ENCODE measurements around the gene MAD2L2.
A peak's percentile ranks its signal among the peaks of the same experiment; 100 is the strongest.

MAD2L2 gene

DNA sequence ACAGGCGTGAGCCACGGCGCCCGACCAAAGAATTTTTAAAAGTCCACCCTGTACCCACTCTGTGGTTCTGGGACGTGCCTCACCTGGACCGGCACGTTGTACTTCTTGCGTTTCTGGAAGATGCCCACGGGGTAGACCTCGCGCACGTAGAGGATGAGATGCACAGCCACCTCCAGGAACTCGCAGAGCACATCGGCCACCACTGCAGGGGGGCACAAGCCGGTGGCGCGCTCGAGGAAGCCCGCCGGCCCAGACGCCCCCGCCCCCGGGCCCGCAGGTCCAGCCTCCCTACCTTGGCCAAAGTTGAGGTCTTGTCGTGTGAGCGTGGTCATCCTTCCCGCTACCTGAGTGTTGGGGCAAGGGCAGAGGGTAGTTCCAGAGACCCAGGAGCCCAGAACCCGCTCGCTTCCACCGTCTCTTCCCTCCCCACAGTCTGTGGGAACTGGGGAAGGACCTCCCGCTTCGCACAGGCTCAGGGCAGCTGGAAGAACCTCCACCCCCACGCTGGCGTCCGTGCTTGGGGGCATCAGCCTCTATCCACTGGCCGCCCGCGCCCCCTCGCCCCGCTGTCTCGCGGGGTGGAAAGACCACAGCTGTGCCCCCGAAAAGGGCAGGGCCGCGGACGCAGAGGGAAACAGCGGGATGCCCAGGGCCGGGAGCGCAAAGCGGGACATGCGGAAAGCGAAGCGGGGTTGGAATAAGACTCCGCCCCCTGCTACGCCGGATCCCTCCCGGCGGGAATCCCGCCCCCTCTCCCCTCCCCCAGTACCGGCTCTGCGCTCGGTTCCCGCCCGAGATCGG is 478 bp downstream of the MAD2L2 start:
- Histone ChIP-seq H3K27ac (ENCODE audit: low read length) (peak overlapping the region; percentile 49), H3K9ac (ENCODE audit: low read length in 2 of 2) (peak overlapping the region; percentile 73 to 83), H3K27me3 (ENCODE audit: control insufficient read depth in 1 of 2, insufficient read depth in 2 of 2, low read length in 2 of 2) (peaks cover 0 to 2% of the 10 kb centered on the region in 2 donors), H3K9me3 (ENCODE audit: control insufficient read depth in 2 of 2, low read length in 2 of 2) (no peaks in the 10 kb centered on the region), H3K4me1 (ENCODE audit: control insufficient read depth, insufficient read depth, low read length) (peaks cover 12% of the 10 kb centered on the region), H3K4me3 (ENCODE audit: low read length in 2 of 2) (peak overlapping the region; percentile 87), H3K36me3 (ENCODE audit: control insufficient read depth in 2 of 2, insufficient read depth in 2 of 2, low read length in 2 of 2) (peaks cover 3 to 10% of the 10 kb centered on the region in 2 donors)

DNA sequence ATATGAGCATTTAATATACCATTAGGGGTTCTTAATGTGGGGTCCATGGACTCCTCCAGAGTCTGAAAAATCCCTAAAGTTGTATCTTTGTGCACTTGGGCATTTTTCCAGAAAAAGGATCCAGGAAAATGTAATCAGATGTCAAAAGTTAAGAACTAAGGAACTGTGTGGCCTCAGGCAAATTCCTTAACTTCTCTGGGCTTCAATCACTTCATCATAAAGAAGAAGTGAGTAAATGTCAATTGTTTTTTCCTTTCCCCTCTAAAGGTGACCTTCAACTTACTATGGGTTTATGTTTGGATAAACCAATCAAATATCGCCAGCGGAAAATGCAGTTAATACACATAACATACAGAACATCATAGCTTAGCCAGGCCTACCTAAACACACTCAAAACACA is 2.5 kb downstream of the MAD2L2 start:
- H3K9me3 ChIP-seq (ENCODE audit: control insufficient read depth in 2 of 2, low read length in 2 of 2) = no peaks in the 10 kb centered on the region
- peaks cover 0 to 2% of the 10 kb centered on the region in 2 donors for H3K27me3 ChIP-seq (ENCODE audit: control insufficient read depth in 1 of 2, insufficient read depth in 2 of 2, low read length in 2 of 2)
- no peak overlapping the region for H3K4me3 ChIP-seq (ENCODE audit: low read length in 2 of 2)
- no peak overlapping the region for H3K9ac ChIP-seq (ENCODE audit: low read length in 2 of 2)
- peaks cover 17 to 18% of the 10 kb centered on the region in 2 donors for H3K36me3 ChIP-seq (ENCODE audit: control insufficient read depth in 2 of 2, insufficient read depth in 2 of 2, low read length in 2 of 2)
- H3K27ac ChIP-seq (ENCODE audit: low read length) = no peak overlapping the region
- H3K4me1 ChIP-seq (ENCODE audit: control insufficient read depth, insufficient read depth, low read length) = peaks cover 12% of the 10 kb centered on the region

DNA sequence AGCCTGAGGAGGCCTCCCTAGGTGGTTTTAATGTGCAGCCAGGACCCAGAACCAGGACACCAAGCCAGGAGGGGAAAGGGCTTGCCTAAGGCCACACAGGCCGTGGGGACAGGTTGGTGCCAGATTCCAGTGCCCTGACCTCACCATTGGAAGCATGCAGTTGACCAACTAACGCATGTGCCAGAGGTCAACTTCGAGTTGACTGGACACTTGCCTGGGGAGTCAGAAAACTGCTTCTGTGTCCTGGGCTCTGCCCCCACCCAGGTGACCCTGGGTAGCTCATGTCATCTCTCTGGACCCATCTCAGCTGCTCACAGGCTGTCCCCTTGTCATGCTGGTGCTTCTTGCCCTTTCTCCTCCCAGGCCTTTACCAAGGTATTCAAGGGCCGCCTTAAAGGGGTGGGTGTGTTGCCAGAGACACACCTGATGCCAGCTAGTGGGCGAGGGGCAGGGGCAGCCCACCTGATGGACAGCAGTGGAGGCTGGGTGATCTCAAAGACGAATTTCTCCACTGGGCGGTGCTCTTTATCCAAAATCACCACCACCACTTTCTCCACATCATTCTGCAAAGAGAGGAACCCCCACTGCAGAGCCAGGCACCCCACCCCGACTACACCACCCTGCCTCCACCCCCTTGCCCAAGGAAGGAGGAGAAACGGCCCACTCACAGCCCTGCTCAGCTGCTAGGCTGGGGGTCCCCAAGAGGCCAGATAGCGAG is 4.4 kb downstream of the MAD2L2 start:
- Histone ChIP-seq H3K4me3 (ENCODE audit: low read length in 2 of 2) (no peak overlapping the region), H3K27ac (ENCODE audit: low read length) (no peak overlapping the region), H3K27me3 (ENCODE audit: control insufficient read depth in 1 of 2, insufficient read depth in 2 of 2, low read length in 2 of 2) (no peaks in the 10 kb centered on the region), H3K4me1 (ENCODE audit: control insufficient read depth, insufficient read depth, low read length) (peaks cover 10% of the 10 kb centered on the region), H3K9me3 (ENCODE audit: control insufficient read depth in 2 of 2, low read length in 2 of 2) (no peaks in the 10 kb centered on the region), H3K36me3 (ENCODE audit: control insufficient read depth in 2 of 2, insufficient read depth in 2 of 2, low read length in 2 of 2) (peaks cover 22% of the 10 kb centered on the region in 2 donors), H3K9ac (ENCODE audit: low read length in 2 of 2) (no peak overlapping the region)

DNA sequence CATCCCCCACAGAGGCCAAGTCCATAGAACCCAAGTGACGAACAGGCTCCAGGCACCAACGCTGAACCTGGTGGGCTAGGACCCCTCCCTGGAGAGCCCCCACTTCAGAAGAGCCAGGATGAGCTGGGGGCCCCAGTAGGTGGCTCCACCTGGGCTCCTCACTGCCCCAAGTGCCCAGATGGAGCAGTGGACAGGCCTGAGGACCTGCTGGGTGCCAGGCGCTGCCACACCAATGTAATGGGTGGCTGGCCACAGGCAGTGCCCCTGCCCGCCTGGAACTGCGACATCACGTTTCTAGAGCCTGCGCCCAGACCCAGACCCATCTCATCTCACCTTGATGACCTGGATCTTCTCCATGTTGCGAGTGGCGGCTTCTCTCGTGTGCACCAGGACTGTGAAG is 5.6 kb downstream of the MAD2L2 start:
- H3K36me3 ChIP-seq (ENCODE audit: control insufficient read depth in 2 of 2, insufficient read depth in 2 of 2, low read length in 2 of 2) = peaks cover 22 to 24% of the 10 kb centered on the region in 2 donors
- no peaks in the 10 kb centered on the region for H3K9me3 ChIP-seq (ENCODE audit: control insufficient read depth in 2 of 2, low read length in 2 of 2)
- H3K4me3 ChIP-seq (ENCODE audit: low read length in 2 of 2) = no peak overlapping the region
- peaks cover 4% of the 10 kb centered on the region for H3K4me1 ChIP-seq (ENCODE audit: control insufficient read depth, insufficient read depth, low read length)
- H3K27me3 ChIP-seq (ENCODE audit: control insufficient read depth in 1 of 2, insufficient read depth in 2 of 2, low read length in 2 of 2) = no peaks in the 10 kb centered on the region
- no peak overlapping the region for H3K27ac ChIP-seq (ENCODE audit: low read length)
- H3K9ac ChIP-seq (ENCODE audit: low read length in 2 of 2) = no peak overlapping the region

DNA sequence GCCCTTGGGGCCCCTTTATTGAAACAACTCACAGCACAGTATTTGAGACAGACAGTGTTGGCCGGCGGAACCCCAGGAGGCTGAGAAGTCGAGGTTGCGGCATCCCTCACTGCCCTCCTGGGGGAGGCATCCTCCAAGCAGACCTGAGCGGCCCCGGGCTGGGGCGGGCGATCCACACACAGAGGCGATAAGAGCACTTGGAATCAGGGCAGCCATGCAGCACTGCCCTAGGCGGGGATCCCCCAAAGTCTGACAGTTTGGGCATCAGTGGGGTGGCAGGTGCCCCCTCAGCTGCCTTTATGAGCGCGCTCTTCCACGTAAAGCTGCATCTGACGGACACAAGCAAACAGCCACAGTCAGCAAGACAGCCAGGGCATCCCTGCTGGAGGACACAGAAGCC is 6.5 kb downstream of the MAD2L2 start:
- H3K4me1 ChIP-seq (ENCODE audit: control insufficient read depth, insufficient read depth, low read length) = no peaks in the 10 kb centered on the region
- H3K9ac ChIP-seq (ENCODE audit: low read length in 2 of 2) = no peak overlapping the region
- no peaks in the 10 kb centered on the region for H3K27me3 ChIP-seq (ENCODE audit: control insufficient read depth in 1 of 2, insufficient read depth in 2 of 2, low read length in 2 of 2)
- no peak overlapping the region for H3K27ac ChIP-seq (ENCODE audit: low read length)
- peaks cover 22 to 24% of the 10 kb centered on the region in 2 donors for H3K36me3 ChIP-seq (ENCODE audit: control insufficient read depth in 2 of 2, insufficient read depth in 2 of 2, low read length in 2 of 2)
- no peaks in the 10 kb centered on the region for H3K9me3 ChIP-seq (ENCODE audit: control insufficient read depth in 2 of 2, low read length in 2 of 2)
- H3K4me3 ChIP-seq (ENCODE audit: low read length in 2 of 2) = no peak overlapping the region

- Histone ChIP-seq H3K9ac (ENCODE audit: low read length in 2 of 2) (no peak overlapping the region), H3K36me3 (ENCODE audit: control insufficient read depth in 2 of 2, insufficient read depth in 2 of 2, low read length in 2 of 2) (peaks cover 27 to 28% of the 10 kb centered on the region in 2 donors), H3K27ac (ENCODE audit: low read length) (no peak overlapping the region)
Observed at GRCh38 chr1:11673089-11673769, 7.7 kb downstream of the MAD2L2 start.

GRCh38 chr1:11671544-11672286 is 9.2 kb downstream of the MAD2L2 start:
- H3K9me3 ChIP-seq (ENCODE audit: control insufficient read depth in 2 of 2, low read length in 2 of 2) = no peaks in the 10 kb centered on the region
- H3K36me3 ChIP-seq (ENCODE audit: control insufficient read depth in 2 of 2, insufficient read depth in 2 of 2, low read length in 2 of 2) = peaks cover 27 to 28% of the 10 kb centered on the region in 2 donors
- H3K4me3 ChIP-seq (ENCODE audit: low read length in 2 of 2) = no peak overlapping the region
- H3K9ac ChIP-seq (ENCODE audit: low read length in 2 of 2) = no peak overlapping the region
- H3K27me3 ChIP-seq (ENCODE audit: control insufficient read depth in 1 of 2, insufficient read depth in 2 of 2, low read length in 2 of 2) = no peaks in the 10 kb centered on the region
- no peaks in the 10 kb centered on the region for H3K4me1 ChIP-seq (ENCODE audit: control insufficient read depth, insufficient read depth, low read length)
- H3K27ac ChIP-seq (ENCODE audit: low read length) = no peak overlapping the region

More at GRCh38 chr1:11673089-11673769, 7.7 kb downstream of the MAD2L2 start:
- no peaks in the 10 kb centered on the region for H3K9me3 ChIP-seq (ENCODE audit: control insufficient read depth in 2 of 2, low read length in 2 of 2)
- H3K4me3 ChIP-seq (ENCODE audit: low read length in 2 of 2) = no peak overlapping the region
- no peaks in the 10 kb centered on the region for H3K27me3 ChIP-seq (ENCODE audit: control insufficient read depth in 1 of 2, insufficient read depth in 2 of 2, low read length in 2 of 2)
- H3K4me1 ChIP-seq (ENCODE audit: control insufficient read depth, insufficient read depth, low read length) = no peaks in the 10 kb centered on the region

- Histone ChIP-seq H3K27ac (ENCODE audit: low read length) (no peak overlapping the region), H3K36me3 (ENCODE audit: control insufficient read depth in 2 of 2, insufficient read depth in 2 of 2, low read length in 2 of 2) (peaks cover 23 to 28% of the 10 kb centered on the region in 2 donors), H3K27me3 (ENCODE audit: control insufficient read depth in 1 of 2, insufficient read depth in 2 of 2, low read length in 2 of 2) (no peaks in the 10 kb centered on the region), H3K9ac (ENCODE audit: low read length in 2 of 2) (no peak overlapping the region), H3K4me3 (ENCODE audit: low read length in 2 of 2) (no peak overlapping the region), H3K9me3 (ENCODE audit: control insufficient read depth in 2 of 2, low read length in 2 of 2) (no peaks in the 10 kb centered on the region), H3K4me1 (ENCODE audit: control insufficient read depth, insufficient read depth, low read length) (no peaks in the 10 kb centered on the region)
Observed at GRCh38 chr1:11671205-11671543, 9.8 kb downstream of the MAD2L2 start.

DNA sequence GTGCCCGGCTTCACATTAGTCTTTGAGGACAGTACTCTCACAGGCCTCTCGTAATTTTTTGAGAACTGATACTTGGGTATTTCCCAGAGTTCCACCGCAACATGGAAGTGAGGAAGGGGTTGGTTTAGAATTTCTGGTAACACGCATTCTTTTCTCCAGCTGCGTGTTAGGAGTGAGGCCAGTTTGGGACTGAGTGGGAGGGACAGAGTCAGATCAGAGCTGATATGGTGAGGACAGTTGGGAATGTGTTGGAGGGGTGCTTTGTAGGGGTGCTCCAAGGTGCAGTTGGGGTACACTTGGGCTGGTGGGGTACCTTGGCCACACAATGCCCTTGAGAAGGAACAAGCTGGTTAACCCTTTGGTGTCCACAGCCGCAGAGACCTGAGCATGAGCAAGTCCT is 10.2 kb downstream of the MAD2L2 start:
- H3K9ac ChIP-seq (ENCODE audit: low read length in 2 of 2) = no peak overlapping the region
- peaks cover 20 to 28% of the 10 kb centered on the region in 2 donors for H3K36me3 ChIP-seq (ENCODE audit: control insufficient read depth in 2 of 2, insufficient read depth in 2 of 2, low read length in 2 of 2)
- H3K9me3 ChIP-seq (ENCODE audit: control insufficient read depth in 2 of 2, low read length in 2 of 2) = no peaks in the 10 kb centered on the region
- no peak overlapping the region for H3K4me3 ChIP-seq (ENCODE audit: low read length in 2 of 2)
- no peaks in the 10 kb centered on the region for H3K27me3 ChIP-seq (ENCODE audit: control insufficient read depth in 1 of 2, insufficient read depth in 2 of 2, low read length in 2 of 2)
- H3K27ac ChIP-seq (ENCODE audit: low read length) = no peak overlapping the region
- H3K4me1 ChIP-seq (ENCODE audit: control insufficient read depth, insufficient read depth, low read length) = no peaks in the 10 kb centered on the region

- Histone ChIP-seq H3K36me3 (ENCODE audit: control insufficient read depth in 2 of 2, insufficient read depth in 2 of 2, low read length in 2 of 2) (peaks cover 10% of the 10 kb centered on the region in 2 donors), H3K9ac (ENCODE audit: low read length in 2 of 2) (no peak overlapping the region), H3K27me3 (ENCODE audit: control insufficient read depth in 1 of 2, insufficient read depth in 2 of 2, low read length in 2 of 2) (no peaks in the 10 kb centered on the region), H3K9me3 (ENCODE audit: control insufficient read depth in 2 of 2, low read length in 2 of 2) (no peaks in the 10 kb centered on the region), H3K4me1 (ENCODE audit: control insufficient read depth, insufficient read depth, low read length) (peaks cover 2% of the 10 kb centered on the region), H3K4me3 (ENCODE audit: low read length in 2 of 2) (no peak overlapping the region), H3K27ac (ENCODE audit: low read length) (no peak overlapping the region)
Observed at GRCh38 chr1:11668516-11668915, 12.4 kb downstream of the MAD2L2 start.
